Fibroblast of lung (primary cell): ENCODE measurements around the gene KLHL29.

Experiments used
- CTCF ChIP-seq, 2 donors: IDR thresholded peaks in 1 of 2; conservative IDR thresholded peaks in 1 of 2; 1 replicate in 1 of 2; 2 replicates in 1 of 2; pipeline ENCODE4 v1.5.1; 2011 to 2012; ENCODE audit warnings: low read length in 2 of 2, control low read depth in 1 of 2, inconsistent platforms in 1 of 2, low read depth in 1 of 2, mild to moderate bottlenecking in 1 of 2
- EZH2 ChIP-seq: IDR thresholded peaks from 2 replicates; pipeline ENCODE4 v1.5.1; 2012; ENCODE audit warnings: low read length, control low read depth, mild to moderate bottlenecking; ENCODE audit errors: missing control alignments

GRCh38 chr2:23553561-23553960 is 168.6 kb downstream of the KLHL29 start:
- TF ChIP-seq EZH2 (no peak), CTCF (conservative IDR thresholded peaks at IDR 0.05 in 1 of 2, IDR thresholded peaks at IDR 0.05 in 1 of 2; ENCODE audit: low read depth in 1 of 2, low read length in 2 of 2) (no peak)
